Activated naive CD8-positive, alpha-beta T cell treated with anti-CD3 and anti-CD28 coated beads, Interleukin-2, amount 10 ng/mL, durations not matched to agents 7 days and 5 days (primary cell): ENCODE data around the gene GALK2. TPM values are rescaled to one million over a fixed set of nuclear protein-coding genes. Genes with fewer than 3 reads are reported as not detected.
"Not testable (repeated sequence)": the region's sequence is repeated elsewhere in the genome, so short reads cannot be mapped to it uniquely, and the experiment has no call there.

Source experiments
- ATAC-seq: fragments of 150-1000 bp; cut with Tn5 transposase; one replicate; pipeline ENCODE4 v1.10.0; 2021; ENCODE audit warnings: low read depth, moderate library complexity
- POLR2A ChIA-PET: fragments of 350-600 bp; sonication (Branson Sonifier 250); formaldehyde crosslinking; loops from one replicate; lab custom pipeline; 2021; ENCODE audit warnings: antibody characterized with exemption; lab: Charles Lee
- DNase-seq: peaks from one replicate; pipeline ENCODE4 v3.0.0; 2021
- H3K27ac Mint-ChIP-seq: one replicate; pipeline ENCODE4 v1.8.0; 2022; ENCODE audit warnings: mild to moderate bottlenecking, mixed read lengths
- H3K27me3 Mint-ChIP-seq: one replicate; pipeline ENCODE4 v1.8.0; 2022; ENCODE audit warnings: mild to moderate bottlenecking, moderate library complexity, mixed read lengths
- H3K36me3 Mint-ChIP-seq: one replicate; pipeline ENCODE4 v1.8.0; 2021; ENCODE audit warnings: mild to moderate bottlenecking, mixed read lengths
- H3K4me1 Mint-ChIP-seq: one replicate; pipeline ENCODE4 v1.8.0; 2021; ENCODE audit warnings: mixed read lengths
- H3K4me3 Mint-ChIP-seq: one replicate; pipeline ENCODE4 v1.8.0; 2022; ENCODE audit warnings: mild to moderate bottlenecking, moderate library complexity, mixed read lengths
- H3K9me3 Mint-ChIP-seq: one replicate; pipeline ENCODE4 v1.8.0; 2021; ENCODE audit warnings: mixed read lengths
- total RNA-seq, 2 experiments: library from RNA; stranded (reverse); gene quantifications; one replicate each; pipeline ENCODE4 v1.2.3, GENCODE V29; 2021

GALK2 gene
- total RNA-seq, 2 experiments from 2014 or later: 27.2 to 30.6 TPM

GRCh38 chr15:49314716-49315115 is 144.7 kb downstream of the GALK2 start:
- POLR2A ChIA-PET: no interaction called here
- Mint-ChIP-seq H3K27ac (no peak overlapping the region), H3K27me3 (no peaks in the 10 kb centered on the region), H3K4me3 (no peak overlapping the region), H3K9me3 (peaks cover 2% of the 10 kb centered on the region), H3K4me1 (peaks cover 2% of the 10 kb centered on the region), H3K36me3 (peaks cover 35% of the 10 kb centered on the region)
- ATAC-seq: no peak
- no peak for DNase-seq

GRCh38 chr15:49315391-49315823 is 145.4 kb downstream of the GALK2 start:
- Mint-ChIP-seq H3K36me3 (peaks cover 34% of the 10 kb centered on the region), H3K27ac (no peak overlapping the region), H3K27me3 (no peaks in the 10 kb centered on the region), H3K4me3 (no peak overlapping the region), H3K9me3 (peaks cover 2% of the 10 kb centered on the region), H3K4me1 (no peaks in the 10 kb centered on the region)
- ATAC-seq (no peak), DNase-seq (no peak)
- POLR2A ChIA-PET: no interaction called here

GRCh38 chr15:49320351-49320750 is 150.3 kb downstream of the GALK2 start:
- Mint-ChIP-seq H3K36me3 (peaks cover 30% of the 10 kb centered on the region), H3K4me3 (no peak overlapping the region)

GRCh38 chr15:49323207-49323606 is 153.2 kb downstream of the GALK2 start:
- Mint-ChIP-seq H3K4me3 (no peak overlapping the region), H3K9me3 (no peaks in the 10 kb centered on the region), H3K36me3 (peaks cover 23% of the 10 kb centered on the region), H3K27ac (no peak overlapping the region), H3K4me1 (peaks cover 8% of the 10 kb centered on the region), H3K27me3 (no peaks in the 10 kb centered on the region)
- POLR2A ChIA-PET: no interaction called here
- ATAC-seq: no peak
- DNase-seq: no peak

More at GRCh38 chr15:49320351-49320750, 150.3 kb downstream of the GALK2 start:
- ATAC-seq (no peak), DNase-seq (no peak)
- Mint-ChIP-seq H3K9me3 (peaks cover 2% of the 10 kb centered on the region), H3K27ac (no peak overlapping the region), H3K27me3 (no peaks in the 10 kb centered on the region), H3K4me1 (peaks cover 8% of the 10 kb centered on the region)
- POLR2A ChIA-PET: interaction anchor here (1.2 kb wide), 1 partner anchor 10 kb away, joined by 3 read pairs; no protein-coding TSS in a partner anchor

- no peaks in the 10 kb centered on the region for H3K27me3 Mint-ChIP-seq
- no peaks in the 10 kb centered on the region for H3K4me1 Mint-ChIP-seq
- ATAC-seq (no peak), DNase-seq (no peak)
- H3K36me3 Mint-ChIP-seq: peaks cover 17% of the 10 kb centered on the region
- POLR2A ChIA-PET: no interaction called here
- H3K4me3 Mint-ChIP-seq: no peak overlapping the region
- no peak overlapping the region for H3K27ac Mint-ChIP-seq
- H3K9me3 Mint-ChIP-seq: no peaks in the 10 kb centered on the region
Observed at GRCh38 chr15:49327927-49328326, 157.9 kb downstream of the GALK2 start.

- Mint-ChIP-seq H3K36me3 (peaks cover 15% of the 10 kb centered on the region), H3K4me1 (no peaks in the 10 kb centered on the region), H3K27me3 (no peaks in the 10 kb centered on the region), H3K27ac (no peak overlapping the region), H3K4me3 (no peak overlapping the region), H3K9me3 (no peaks in the 10 kb centered on the region)
- DNase-seq (no peak), ATAC-seq (no peak)
- POLR2A ChIA-PET: no interaction called here
Observed at GRCh38 chr15:49328941-49329340, 158.9 kb downstream of the GALK2 start.

- Mint-ChIP-seq H3K36me3 (peaks cover 15% of the 10 kb centered on the region), H3K4me1 (no peaks in the 10 kb centered on the region), H3K27me3 (no peaks in the 10 kb centered on the region), H3K4me3 (no peak overlapping the region), H3K9me3 (no peaks in the 10 kb centered on the region), H3K27ac (no peak overlapping the region)
- DNase-seq (no peak), ATAC-seq (no peak)
- POLR2A ChIA-PET: interaction anchor here (1.0 kb wide), 1 partner anchor 10 kb away, joined by 3 read pairs; no protein-coding TSS in a partner anchor
Observed at GRCh38 chr15:49330166-49330565, 160.1 kb downstream of the GALK2 start.

- Mint-ChIP-seq H3K4me1 (no peaks in the 10 kb centered on the region), H3K27me3 (no peaks in the 10 kb centered on the region), H3K27ac (no peak overlapping the region), H3K4me3 (no peak overlapping the region), H3K36me3 (peaks cover 15% of the 10 kb centered on the region), H3K9me3 (no peaks in the 10 kb centered on the region)
- POLR2A ChIA-PET: no interaction called here
- ATAC-seq (no peak), DNase-seq (no peak)
Observed at GRCh38 chr15:49331442-49331841, 161.4 kb downstream of the GALK2 start.

- peaks cover 19% of the 10 kb centered on the region for H3K36me3 Mint-ChIP-seq
- DNase-seq (no peak), ATAC-seq (no peak)
- no peaks in the 10 kb centered on the region for H3K27me3 Mint-ChIP-seq
- no peaks in the 10 kb centered on the region for H3K4me1 Mint-ChIP-seq
- H3K27ac Mint-ChIP-seq: no peak overlapping the region
- POLR2A ChIA-PET: no interaction called here
- no peak overlapping the region for H3K4me3 Mint-ChIP-seq
- no peaks in the 10 kb centered on the region for H3K9me3 Mint-ChIP-seq
Observed at GRCh38 chr15:49331951-49332350, 161.9 kb downstream of the GALK2 start.

- H3K9me3 Mint-ChIP-seq: peaks cover 1% of the 10 kb centered on the region
- no peaks in the 10 kb centered on the region for H3K4me1 Mint-ChIP-seq
- POLR2A ChIA-PET: no interaction called here
- DNase-seq (no peak), ATAC-seq (no peak)
- H3K27me3 Mint-ChIP-seq: no peaks in the 10 kb centered on the region
- H3K27ac Mint-ChIP-seq: no peak overlapping the region
- peaks cover 24% of the 10 kb centered on the region for H3K36me3 Mint-ChIP-seq
- H3K4me3 Mint-ChIP-seq: no peak overlapping the region
Observed at GRCh38 chr15:49339656-49340055, 169.6 kb downstream of the GALK2 start.

GRCh38 chr15:49343546-49343945 is 173.5 kb downstream of the GALK2 start:
- POLR2A ChIA-PET: no interaction called here
- no peak overlapping the region for H3K27ac Mint-ChIP-seq
- H3K4me3 Mint-ChIP-seq: no peak overlapping the region
- no peaks in the 10 kb centered on the region for H3K4me1 Mint-ChIP-seq
- peaks cover 1% of the 10 kb centered on the region for H3K9me3 Mint-ChIP-seq
- peaks cover 15% of the 10 kb centered on the region for H3K36me3 Mint-ChIP-seq
- H3K27me3 Mint-ChIP-seq: no peaks in the 10 kb centered on the region
- no peak for DNase-seq
- no peak for ATAC-seq

GRCh38 chr15:49354439-49354838 is 184.4 kb downstream of the GALK2 start:
- H3K4me1 Mint-ChIP-seq, H3K36me3 Mint-ChIP-seq, POLR2A ChIA-PET, H3K27me3 Mint-ChIP-seq, ATAC-seq, H3K27ac Mint-ChIP-seq, H3K4me3 Mint-ChIP-seq, DNase-seq, H3K9me3 Mint-ChIP-seq: not testable (repeated sequence)

- H3K9me3 Mint-ChIP-seq: peaks cover 5% of the 10 kb centered on the region
- ATAC-seq (no peak), DNase-seq (no peak)
- H3K27me3 Mint-ChIP-seq: no peaks in the 10 kb centered on the region
- no peak overlapping the region for H3K4me3 Mint-ChIP-seq
- H3K27ac Mint-ChIP-seq: no peak overlapping the region
- H3K4me1 Mint-ChIP-seq: no peaks in the 10 kb centered on the region
- POLR2A ChIA-PET: no interaction called here
- H3K36me3 Mint-ChIP-seq: peaks cover 1% of the 10 kb centered on the region
Observed at GRCh38 chr15:49361370-49361769, 191.3 kb downstream of the GALK2 start.

- H3K4me3 Mint-ChIP-seq: no peak overlapping the region
- no peak for DNase-seq
- no peaks in the 10 kb centered on the region for H3K27me3 Mint-ChIP-seq
- no peaks in the 10 kb centered on the region for H3K4me1 Mint-ChIP-seq
- ATAC-seq: no peak
- peaks cover 5% of the 10 kb centered on the region for H3K9me3 Mint-ChIP-seq
- peaks cover 1% of the 10 kb centered on the region for H3K36me3 Mint-ChIP-seq
- H3K27ac Mint-ChIP-seq: no peak overlapping the region
- POLR2A ChIA-PET: no interaction called here
Observed at GRCh38 chr15:49366496-49366895, 196.4 kb downstream of the GALK2 start.
